HG03103 (cell line): ENCODE measurements around the gene MOCS3.

ENCODE experiments used
- ATAC-seq: cut with Tn5 transposase; IDR thresholded peaks from one replicate; pipeline ENCODE4 v1.9.1; 2021; ENCODE audit warnings: low read depth; ENCODE audit not compliant: unreplicated experiment

The MOCS3 gene

DNA sequence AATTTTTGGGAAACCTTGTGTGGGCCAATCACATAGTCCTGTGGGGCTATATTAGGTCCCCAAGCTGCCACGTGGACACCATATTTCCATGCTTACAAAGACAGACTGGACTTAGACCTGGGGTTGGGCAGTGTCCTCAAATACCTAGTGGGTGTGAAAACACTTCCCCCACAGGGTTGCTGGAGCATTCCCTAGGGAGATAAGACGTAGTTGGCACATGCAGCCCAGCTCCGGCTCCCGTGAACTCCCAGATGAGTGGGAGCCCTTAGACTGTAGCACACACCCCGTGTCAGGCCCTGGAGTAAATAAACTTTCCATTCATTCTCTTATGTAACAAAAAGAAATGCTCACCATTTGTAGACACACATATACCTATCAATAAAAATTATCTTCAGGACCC is 50.1 kb downstream of the MOCS3 start:
- no peak for ATAC-seq

DNA sequence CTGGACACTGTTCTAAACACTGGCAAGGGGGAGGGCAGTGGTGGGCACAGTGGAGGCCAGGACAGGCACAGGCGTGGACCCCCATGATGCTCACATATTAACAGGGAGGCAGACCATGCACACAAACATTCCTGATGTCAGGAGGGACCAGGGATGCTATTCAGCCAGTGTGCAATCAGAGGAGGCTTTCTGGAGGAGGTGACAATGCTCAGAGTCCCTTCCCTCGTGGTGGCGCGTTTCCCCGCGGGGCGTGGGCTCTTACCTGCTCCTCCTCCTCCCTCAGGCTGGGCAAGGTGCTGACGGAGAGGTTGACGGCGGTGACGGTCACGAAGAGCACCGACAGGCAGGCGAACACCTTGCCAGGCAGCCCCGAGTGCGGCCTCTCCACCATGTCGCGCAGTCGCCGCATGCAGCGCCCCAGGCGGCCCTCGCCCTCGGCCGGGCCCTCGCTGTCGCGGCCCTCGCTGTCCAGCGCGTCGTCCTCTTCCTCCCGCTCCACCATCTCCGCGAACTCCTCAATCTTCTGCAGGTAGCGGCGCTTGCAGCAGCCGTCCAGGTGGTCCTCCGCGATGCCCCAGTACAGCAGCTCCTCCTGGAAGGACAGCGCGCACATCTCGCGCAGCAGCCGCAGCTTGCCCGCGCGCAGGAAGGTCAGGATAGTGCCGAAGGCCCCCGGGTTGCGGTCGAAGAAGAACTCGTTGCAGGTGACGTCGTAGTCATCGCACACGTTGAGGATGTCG is 50.9 kb downstream of the MOCS3 start:
- no peak for ATAC-seq

DNA sequence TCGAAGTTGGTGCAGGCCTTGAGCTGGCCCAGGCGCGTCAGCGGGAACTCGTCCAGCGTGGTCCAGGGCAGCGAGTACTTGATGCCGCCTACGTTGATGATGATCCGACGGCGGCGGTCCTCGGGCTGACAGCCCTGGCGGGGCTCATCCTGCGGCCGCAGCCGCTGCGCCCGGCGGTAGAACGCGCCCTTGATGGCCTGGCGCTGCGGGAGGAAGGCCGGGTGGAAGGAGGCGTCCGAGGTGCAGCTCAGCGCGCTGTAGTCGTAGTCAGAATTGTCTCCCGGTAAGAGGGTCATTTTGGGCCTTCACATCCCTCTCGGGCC is 51.4 kb downstream of the MOCS3 start:
- ATAC-seq, result no peak

DNA sequence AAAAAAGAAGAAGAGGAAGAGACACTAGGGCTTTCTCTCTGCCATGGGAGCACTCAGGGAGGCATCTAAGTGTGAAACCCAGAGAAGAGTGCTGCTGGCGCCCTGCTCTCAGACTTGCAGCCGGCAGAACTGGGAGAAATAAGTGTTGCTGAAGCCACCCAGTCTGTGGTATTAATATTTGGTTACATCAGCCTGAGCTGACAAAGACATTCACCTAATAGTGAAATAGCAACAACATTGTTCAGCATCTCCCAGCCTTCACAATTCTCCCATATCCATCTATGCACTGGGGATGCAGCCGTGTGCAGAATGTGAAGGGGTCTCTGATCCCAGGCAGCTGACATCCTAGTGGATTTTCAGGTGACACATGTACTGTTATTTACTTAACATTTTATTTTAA is 52.3 kb downstream of the MOCS3 start:
- no peak for ATAC-seq

GRCh38 chr20:51011479-51011878 is 52.9 kb downstream of the MOCS3 start:
- ATAC-seq, result no peak

GRCh38 chr20:51012357-51012756 is 53.7 kb downstream of the MOCS3 start:
- ATAC-seq, result no peak
